HG02678 (cell line): ENCODE results near the gene LYZL6.
"Not testable (repeated sequence)": the region's sequence is repeated elsewhere in the genome, so short reads cannot be mapped to it uniquely, and the experiment has no call there.

Experiments
- ATAC-seq: cut with Tn5 transposase; IDR thresholded peaks from one replicate; pipeline ENCODE4 v1.9.1; 2021; ENCODE audit warnings: mild to moderate bottlenecking, moderate library complexity; ENCODE audit not compliant: unreplicated experiment

The LYZL6 gene

DNA sequence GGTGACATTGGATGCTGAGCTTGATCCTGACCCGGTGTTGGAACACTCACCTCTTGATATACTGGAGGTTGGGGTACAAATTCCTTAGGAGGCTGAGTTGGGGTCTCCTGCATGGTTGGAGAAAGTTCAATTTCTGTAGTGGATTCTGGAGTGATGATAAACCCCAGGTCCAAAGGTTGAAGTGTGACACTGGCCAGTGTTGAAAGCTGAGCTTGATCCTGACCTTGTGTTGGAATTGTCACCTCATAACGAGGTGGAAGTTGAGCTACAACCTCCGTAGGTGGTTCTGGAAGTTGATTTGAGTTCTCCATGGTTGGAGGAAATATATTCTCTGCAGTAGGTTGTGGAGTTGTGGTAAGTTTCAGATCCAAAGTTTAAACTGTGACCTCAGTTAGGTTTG, 34.1 kb downstream of the LYZL6 start:
- no peak for ATAC-seq

DNA sequence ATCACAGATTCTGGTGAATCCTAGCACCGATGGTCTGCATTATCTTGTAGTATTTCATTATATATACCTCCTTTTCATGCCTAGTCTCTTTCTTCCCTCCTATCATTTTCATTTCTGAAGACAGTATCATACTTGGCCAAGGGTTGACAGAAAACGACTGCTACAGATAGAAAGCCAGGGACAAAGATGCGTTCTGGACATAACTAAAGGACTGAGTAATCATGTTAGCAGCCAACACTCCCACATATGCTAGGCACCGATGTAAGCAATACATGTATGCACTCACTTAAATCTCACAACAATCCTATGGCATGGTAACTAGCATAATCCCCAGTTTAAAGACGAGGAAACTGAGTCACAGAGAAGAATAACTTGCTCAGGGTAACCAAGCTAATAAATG, 35.8 kb downstream of the LYZL6 start:
- ATAC-seq: no peak

DNA sequence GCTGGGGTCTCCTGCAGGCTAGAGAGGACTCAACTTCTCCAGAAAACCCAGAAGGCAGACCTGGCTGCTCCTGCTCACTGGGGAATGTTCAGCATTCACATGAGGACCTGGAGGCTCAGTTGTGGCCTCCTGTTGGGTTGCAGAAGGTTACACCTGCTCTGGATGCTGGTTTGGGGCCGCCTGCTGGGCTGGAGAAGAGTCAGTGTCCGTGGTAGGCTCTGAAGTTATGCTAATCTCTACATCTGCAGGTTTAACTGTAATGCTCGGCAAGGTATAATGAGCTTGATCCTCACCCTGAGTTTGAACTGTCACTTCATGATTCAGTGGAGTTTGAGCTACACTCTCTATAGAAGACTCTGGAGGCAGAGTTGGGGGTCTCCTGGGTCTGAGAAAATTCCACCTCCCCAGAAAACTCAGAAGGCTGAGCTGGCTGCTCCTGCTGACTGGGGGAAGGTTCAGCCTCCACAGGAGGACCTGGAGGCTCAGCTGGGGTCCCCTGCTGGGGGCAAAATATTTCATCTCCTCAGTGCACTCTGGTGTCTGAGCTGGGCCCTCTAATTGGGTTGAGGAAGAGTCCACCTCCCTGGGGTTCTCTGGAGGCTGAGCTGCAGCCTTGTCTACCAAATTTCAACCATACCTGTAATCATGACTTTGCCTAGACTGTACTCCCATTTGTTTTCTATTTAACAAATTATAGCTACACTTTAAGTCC, 36.4 kb downstream of the LYZL6 start:
- ATAC-seq: no peak

DNA sequence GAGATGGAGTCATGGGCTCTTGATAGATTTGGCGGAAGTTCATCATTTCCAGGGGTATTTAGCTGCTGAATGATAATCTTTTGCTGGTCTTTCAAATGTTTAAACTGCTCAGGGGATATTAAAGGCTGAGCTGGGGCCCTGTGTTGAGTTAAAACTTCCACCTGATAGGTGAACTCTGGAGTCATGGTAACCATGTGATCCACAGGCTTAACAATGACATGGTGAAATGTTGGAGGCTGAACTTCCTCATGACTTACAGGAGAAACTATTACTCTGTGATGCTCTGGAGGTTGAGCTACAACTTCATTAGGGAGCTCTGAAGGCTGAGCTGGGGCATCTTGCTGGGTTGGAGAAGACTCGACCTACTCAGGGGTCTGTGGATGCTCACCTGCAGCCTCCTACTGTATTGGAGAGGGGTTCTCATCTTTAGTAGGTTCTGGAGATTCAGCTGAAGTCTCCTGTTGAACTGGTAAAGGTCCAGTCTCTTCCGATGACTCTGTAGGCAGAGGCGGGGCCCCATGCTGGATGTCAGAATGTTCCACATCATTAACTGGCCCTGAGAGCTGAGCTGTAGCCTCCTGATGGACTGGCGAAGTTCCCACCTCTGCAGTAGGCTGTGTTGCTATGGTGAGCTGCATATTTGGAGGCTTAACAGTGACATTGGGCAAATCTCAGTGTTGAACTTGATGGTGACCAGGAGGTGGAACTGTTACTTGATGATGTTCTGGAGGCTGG, 37.2 kb downstream of the LYZL6 start:
- ATAC-seq: no peak

DNA sequence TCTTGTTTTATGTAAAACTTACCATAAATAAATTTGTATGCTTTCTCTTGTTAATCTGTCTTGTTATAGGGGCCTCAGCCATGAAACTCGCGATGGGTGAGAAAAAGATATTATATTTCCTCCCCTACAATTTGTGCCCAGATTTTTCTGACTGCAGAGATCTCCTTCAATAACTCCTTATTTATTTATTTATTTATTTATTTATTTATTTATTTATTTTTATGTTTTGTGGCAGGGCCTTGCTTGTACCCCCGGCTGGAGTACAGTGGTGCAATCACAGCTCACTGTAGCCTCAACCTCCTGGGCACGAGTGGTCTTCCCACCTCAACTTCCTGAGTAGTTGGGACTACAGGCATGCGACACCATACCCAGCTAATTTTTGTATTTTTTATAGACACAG, 40.1 kb downstream of the LYZL6 start:
- ATAC-seq: no peak

DNA sequence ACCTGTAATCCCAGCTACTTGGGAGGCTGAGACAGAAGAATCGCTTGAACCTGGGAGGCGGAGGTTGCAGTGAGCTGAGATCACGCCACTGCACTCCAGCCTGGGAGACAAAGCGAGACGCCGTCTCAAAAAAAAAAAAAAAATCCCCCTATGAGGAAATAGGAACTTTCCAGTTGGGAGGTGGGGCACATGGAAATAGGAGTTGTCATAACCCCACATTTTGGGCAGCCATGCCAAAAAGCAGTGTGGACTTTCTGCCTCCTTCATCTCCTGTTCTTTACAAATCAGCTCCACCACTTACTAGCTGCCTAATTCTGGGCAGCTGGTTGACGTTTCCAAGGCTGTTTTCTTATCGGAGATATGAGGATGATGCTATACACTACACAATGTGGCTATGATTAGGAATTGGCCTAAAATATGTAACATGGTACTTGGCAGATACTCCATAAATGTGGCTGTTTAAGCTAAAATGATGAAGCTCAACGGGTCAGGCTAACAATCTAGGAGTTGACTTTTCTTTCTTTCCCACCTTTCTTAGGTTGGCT, 41.8 kb downstream of the LYZL6 start:
- no peak for ATAC-seq

DNA sequence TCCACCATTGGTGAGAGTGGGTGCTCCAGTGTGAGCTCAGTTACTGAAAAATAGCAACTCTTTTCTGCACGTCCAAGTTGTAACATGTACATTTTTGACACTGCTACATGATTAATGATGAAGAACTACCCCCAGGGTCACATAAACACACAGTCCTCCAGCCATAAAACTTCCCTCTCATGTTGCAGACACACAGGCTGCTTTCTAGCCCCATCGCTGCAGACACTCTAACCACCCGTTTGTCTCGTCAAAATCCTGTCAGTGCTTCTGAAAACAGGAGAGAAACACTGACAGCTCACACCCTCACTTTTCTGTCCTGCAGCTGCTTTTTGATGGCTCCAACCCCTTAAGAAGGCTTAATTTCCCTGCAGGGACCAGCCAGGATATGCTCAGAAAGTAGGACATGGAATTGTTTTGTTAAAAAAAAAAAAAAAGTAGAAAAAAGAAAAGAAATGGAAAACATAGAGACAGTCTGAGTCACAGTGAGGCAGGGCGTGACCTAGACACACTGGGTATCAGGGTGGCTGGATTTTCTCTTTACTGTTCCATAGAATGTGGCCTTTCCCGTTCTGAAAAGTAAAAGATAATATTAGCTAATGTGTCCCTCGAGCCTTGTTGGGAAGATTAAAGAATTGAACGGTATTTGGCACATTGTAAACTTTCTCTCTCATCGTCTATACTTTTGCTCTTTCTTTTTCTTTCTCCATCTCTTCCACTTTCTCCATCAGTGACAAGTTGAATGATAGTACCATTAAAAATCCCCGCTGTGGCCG, 42.6 kb downstream of the LYZL6 start:
- no peak for ATAC-seq

DNA sequence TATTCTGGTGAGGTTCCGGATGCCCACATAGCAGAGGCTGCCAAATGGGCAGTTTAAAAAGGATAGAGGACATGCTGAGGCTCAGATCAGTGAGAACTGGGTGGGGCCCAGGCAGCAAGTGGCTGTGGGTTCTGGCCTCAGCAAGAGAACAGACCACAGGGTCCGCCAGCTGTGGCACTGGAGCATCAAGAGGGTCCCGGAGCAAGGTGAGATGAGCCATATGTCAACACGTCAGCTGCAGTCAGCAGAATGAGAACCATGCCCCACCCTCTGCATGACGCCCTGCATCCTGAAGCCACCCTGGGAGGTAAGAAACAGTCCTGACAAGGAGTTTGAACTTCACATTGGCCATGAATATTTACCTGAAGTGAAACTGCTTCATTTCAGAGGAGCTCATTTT, 43.2 kb downstream of the LYZL6 start:
- no peak for ATAC-seq

DNA sequence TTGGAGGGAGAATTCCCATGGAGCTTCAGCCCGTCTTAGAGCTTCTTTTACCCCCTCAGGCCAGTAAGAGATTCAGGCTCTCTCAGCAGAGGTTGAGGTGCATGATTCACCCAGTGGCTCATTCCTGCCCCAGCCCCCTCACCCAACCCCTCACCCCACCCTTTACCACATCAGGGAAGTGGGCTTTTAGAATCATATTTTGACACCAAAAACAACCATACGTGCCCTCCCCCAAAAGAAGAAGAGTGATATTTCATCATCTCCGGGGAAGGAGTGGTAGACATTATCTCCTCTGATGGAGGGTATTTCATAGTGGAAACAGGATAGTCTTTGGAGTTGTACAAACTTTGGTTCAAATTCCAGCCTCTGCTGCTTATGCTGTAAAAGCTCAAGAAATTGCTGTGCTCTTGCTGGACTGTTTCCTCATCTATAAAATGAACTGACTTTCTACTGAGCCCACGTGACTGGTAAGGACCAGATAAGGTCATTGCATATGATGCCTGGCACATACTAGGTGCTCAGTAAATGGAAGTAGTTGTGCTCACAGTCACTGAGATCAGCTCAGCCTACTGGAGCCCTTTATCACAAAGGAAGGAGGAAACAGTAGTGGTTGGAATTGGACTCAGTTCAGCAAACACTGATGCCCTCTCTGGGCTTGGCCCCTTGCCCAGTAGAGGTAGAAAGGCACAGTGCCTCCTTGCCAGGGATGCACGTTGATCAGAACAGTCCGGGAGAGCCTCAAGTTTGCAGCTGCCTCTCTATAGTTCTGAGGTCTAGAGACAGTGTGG, 45.0 kb downstream of the LYZL6 start:
- no peak for ATAC-seq

DNA sequence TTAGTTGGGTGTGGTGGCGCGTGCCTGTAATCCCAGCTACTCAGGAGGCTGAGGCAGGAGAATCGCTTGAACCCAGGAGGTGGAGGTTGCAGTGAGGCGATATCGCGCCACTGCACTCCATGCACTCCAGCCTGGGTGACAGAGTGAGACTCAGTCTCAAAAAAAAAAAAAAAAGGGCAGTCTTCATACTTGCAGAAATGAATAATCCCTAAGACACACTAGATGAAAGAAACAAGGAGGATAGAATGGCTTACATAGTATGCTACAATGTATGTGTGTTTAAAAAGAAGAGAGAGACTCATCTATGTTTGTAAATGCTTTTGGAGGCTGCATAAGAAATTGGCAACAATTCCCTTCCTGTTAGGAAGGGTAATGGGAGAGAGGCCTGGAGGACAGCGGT, 45.7 kb downstream of the LYZL6 start:
- ATAC-seq: not testable (repeated sequence)

DNA sequence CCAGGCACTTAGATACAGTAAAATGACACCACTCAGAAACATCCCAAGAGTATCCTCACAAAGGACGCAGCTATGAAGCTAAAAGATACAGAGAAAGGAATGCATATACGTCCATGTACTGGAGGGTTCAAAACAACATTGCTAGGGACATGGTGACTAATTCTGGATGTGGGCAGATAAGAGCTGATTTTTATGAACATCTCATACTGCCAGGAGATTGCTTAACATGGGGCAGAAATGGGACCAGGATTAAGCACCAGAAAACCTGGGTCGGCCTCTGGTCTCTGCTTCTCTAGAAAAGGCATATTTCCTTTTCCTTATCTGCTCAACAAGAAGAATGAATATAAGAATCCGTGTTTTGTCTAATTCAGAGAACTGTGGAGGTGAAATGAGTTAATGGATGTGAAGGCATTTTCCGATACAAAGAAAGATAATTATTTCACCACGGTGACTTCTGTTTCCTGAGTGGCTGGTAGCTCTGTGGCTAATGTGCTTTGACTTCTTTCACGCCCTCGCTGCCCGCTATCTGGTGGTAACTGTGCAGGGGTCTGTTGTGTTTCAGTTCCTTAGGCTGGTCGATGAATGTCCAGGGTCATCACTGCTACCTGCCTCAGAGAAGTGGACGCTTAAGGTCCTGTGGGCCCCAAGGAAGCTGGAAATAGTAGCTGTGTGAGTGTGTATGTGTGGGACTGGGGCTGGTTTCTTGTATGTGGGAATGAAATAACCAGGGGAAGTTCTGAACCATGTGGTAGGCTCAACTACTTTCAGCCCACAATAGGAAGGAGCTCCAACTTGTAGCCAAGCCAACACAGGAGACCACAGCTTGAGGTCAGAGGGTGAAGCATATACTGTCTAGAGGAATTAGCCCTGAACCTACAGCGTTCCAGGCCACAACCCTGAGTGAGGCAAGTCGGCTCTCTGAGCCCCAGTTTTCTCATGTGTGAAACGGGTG, 47.6 kb downstream of the LYZL6 start:
- peak; percentile 60 for ATAC-seq

DNA sequence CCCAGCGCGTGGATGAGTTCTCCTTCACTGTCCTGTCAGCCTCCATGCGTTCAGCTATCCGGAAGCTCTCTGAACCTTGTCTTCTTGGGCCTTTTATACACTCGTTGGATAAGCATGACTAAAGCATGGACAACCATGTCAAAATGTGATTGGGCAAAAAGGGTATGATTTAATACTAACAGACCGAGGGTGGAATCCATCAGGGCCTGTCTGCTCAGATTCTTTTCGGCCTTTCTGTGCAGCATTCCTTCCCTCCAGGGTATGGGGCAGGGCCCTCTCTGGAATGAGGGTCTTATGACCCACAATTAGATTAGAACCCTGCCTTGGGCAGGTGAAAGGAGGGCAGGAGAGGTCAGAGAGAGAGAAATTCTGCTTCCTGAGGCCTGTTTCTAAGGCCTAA, 49.3 kb downstream of the LYZL6 start:
- no peak for ATAC-seq

DNA sequence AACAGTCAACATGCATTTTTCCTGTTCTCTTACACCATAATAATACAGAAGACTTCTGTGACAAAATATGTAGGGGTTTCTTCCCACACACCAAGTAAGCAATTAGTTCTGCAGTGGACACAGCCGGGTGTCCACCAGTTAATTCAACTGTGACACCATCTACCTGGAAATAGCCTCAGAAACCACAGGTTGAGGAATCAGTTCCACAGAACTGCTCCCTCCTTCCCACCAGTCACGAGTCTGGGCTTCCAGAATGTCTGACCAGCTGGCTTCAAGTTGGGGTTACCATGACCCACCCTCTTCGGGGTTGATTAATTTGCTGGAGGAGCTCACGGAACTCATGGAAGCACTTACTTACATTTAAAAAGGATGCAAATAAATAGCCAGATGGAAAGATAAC, 49.8 kb downstream of the LYZL6 start:
- no peak for ATAC-seq

DNA sequence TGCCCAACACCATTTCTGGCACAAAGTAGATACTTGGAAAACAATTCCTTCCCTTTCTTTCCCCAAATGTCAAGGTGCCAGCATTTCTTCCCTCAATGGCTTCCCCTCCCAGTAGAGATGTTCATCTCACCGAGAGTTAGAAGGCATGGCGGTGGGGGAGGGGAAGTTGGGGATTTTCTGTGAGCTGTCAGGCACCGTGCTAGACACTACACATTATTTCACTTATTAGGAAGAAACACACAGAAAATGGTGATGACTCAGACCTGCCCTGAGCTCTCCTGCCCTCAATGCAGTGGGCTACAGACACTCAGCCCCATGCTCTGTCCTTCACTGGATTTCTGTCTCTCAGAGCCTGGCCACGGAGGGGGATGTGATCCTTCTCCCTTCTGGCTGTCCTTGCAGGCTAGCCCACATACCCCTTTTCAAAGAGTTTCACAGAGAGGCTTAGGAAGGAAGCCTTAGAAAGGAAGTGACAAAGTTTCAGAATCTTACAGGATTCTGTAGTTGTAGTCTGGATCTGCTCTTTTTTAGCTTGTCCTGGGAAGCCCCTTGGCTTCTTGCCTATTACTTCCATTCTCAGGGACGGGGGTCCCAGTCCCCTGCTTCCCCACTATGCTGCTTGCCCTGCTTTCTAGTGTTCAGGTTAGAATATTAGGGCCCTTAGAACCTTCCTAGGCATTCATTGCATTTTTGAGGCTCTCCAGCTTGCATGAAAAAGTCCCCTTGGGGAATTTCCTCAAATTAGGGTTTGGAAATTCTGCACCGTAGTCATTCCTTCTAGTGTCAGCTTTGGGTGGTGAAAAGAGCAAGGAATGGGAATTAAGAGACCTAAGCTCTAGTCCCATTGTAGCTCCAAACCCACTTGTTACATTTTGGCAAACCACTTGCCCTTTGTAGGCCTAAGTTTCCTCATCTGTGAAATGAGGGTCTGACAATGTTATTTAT, 51.1 kb downstream of the LYZL6 start:
- ATAC-seq: no peak

DNA sequence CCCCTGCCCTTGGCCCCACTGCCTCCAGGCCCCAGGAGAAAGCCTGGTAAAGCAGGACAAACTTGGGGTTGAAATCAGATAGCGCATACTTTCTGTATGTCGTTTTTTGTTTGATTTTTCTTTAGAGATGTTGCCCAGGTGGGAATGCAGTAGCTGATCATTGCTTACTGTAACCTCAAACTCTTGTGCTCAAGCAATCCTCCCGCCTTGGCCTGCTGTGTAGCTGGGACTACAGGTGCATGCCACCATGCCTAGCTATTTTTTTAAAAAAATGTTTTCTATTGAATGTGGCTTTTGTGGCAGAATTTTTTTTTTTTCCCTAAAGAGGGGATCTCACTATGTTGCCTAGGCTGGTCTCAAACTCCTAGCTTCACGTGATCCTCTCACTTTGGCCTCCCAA, 52.2 kb downstream of the LYZL6 start:
- no peak for ATAC-seq

DNA sequence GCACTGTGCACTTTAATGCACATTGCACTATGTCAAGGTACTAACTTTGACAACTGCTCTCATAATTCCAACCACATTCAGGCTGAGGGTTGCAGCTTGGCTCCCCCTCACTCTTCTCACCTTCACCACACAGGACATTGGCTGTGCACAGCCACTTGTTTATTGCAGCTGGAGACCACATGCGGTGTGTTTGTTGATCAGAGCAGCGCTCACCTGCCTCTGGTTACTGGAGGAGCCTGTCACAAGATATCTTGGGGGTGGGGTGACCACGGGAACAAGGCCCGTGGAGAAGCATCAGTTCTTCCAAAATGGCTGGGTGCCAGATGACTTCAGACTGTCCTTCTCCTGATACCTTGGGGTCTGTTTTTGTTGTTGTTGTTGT, 52.7 kb downstream of the LYZL6 start:
- ATAC-seq: no peak

DNA sequence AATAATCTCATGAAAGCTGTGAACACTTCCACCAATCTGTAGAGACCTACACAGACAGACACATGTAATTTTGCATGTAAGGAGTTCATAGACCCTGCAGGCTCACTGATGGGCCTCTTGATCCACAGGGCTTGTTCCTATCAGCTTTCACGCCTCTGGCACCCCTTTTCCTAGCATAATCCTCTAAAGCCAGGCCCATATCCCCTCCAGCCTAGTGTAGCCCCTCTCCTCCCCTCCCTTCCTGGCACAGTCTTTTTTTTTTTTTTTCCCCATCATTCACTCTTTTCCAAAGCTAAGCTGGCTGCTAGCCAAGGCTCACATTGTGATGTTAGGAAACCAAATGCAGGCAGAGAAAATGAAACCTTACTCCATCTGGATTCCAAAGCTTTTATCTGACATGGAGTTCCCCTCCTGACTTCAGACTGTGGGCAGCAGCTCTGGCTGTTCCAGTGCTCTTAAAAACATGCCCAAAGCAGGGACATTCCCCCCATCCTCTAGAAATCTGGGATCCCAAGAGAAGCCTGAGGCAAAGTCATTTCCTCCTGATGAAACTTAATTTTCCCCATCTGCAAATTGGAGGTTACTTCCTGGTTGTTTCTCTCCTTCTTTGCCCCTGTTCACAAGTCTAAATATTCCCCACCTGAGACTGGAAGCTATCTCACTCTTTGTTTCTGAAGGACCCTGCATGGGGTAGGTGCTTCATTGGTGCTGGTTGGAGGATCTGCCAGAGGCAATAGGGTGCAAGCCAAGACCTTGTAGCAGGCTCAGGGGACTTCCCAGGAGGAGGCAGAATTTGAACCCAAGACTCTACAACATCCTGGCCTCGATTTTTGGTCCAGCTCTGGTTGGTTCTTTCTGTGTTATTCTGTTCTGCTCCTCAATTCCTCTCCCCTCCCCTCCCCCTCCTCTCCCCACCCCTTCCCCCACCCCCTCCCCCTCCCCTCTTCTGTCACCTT, 53.4 kb downstream of the LYZL6 start:
- ATAC-seq: no peak

DNA sequence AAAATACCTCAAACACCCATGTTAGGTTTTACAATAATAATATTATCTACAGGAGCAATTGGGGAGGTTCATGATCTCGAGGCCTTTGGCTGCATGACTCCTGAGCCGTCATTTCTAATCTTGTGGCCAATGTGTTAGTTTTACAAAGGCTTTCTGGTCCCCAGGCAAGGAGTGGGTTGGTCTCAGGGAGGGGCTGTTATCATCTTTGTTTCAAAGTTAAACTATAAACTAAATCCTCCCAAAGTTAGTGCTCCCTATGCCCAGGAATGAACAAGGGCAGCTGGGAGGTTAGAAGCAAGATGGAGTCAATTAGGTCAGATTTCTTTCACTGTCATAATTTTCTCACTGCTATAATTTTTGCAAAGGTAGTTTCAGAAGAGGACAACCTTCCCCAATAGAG, 54.3 kb downstream of the LYZL6 start:
- ATAC-seq: no peak
